Neural progenitor cell (in vitro differentiated cells): ENCODE measurements around the gene SPSB1. TPM values are rescaled to one million over a fixed set of nuclear protein-coding genes. Genes with fewer than 3 reads are reported as not detected.

ENCODE experiments used
- DNase-seq: peaks from one replicate; pipeline ENCODE4 v3.0.0-alpha.2; 2016; ENCODE audit warnings: low spot score
- H2AFZ ChIP-seq: fragments of 200-600 bp; sonication (generic); replicated peaks from 2 replicates; pipeline ENCODE4 v1.6.1; 2016; ENCODE audit warnings: antibody characterized with exemption
- H3F3A ChIP-seq: fragments of 200-600 bp; sonication (generic); 2 replicates; pipeline ENCODE4 v1.6.1; 2016; ENCODE audit warnings: antibody characterized with exemption, low read depth
- H3K27ac ChIP-seq: fragments of 200-600 bp; sonication (generic); 2 replicates; pipeline ENCODE4 v1.5.1; 2016; ENCODE audit warnings: mild to moderate bottlenecking
- H3K27me3 ChIP-seq: fragments of 200-600 bp; sonication (generic); 2 replicates; pipeline ENCODE4 v1.6.1; 2016; ENCODE audit warnings: mild to moderate bottlenecking, moderate library complexity
- H3K36me3 ChIP-seq: fragments of 200-600 bp; sonication (generic); 2 replicates; pipeline ENCODE4 v1.5.1; 2016
- H3K4me1 ChIP-seq: fragments of 200-600 bp; sonication (generic); 2 replicates; pipeline ENCODE4 v1.6.1; 2016; ENCODE audit warnings: mixed run types
- H3K4me2 ChIP-seq: fragments of 200-600 bp; sonication (generic); 2 replicates; pipeline ENCODE4 v1.6.1; 2016
- H3K4me3 ChIP-seq: fragments of 200-600 bp; sonication (generic); 2 replicates; pipeline ENCODE4 v1.5.1; 2016
- H3K79me2 ChIP-seq: fragments of 200-600 bp; sonication (generic); 2 replicates; pipeline ENCODE4 v1.6.1; 2016; ENCODE audit warnings: low read depth
- H3K9ac ChIP-seq: fragments of 200-600 bp; sonication (generic); 2 replicates; pipeline ENCODE4 v1.6.1; 2016
- H3K9me3 ChIP-seq: fragments of 200-600 bp; sonication (generic); 2 replicates; pipeline ENCODE4 v1.5.1; 2016; ENCODE audit warnings: low read depth
- H4K20me1 ChIP-seq: fragments of 200-600 bp; sonication (generic); 2 replicates; pipeline ENCODE4 v1.6.1; 2016; ENCODE audit warnings: low read depth
- H3K27ac Mint-ChIP-seq: 3 replicates; pipeline ENCODE4 v1.8.0; 2021; ENCODE audit warnings: mixed read lengths
- H3K27me3 Mint-ChIP-seq: 2 replicates; pipeline ENCODE4 v1.8.0; 2022; ENCODE audit warnings: low read depth, mild to moderate bottlenecking, inconsistent platforms, moderate library complexity, mixed read lengths; ENCODE audit not compliant: insufficient read depth
- H3K36me3 Mint-ChIP-seq: 3 replicates; pipeline ENCODE4 v1.8.0; 2021; ENCODE audit warnings: mixed read lengths
- H3K4me1 Mint-ChIP-seq: 3 replicates; pipeline ENCODE4 v1.8.0; 2021; ENCODE audit warnings: mixed read lengths
- H3K4me3 Mint-ChIP-seq: 3 replicates; pipeline ENCODE4 v1.8.0; 2021; ENCODE audit warnings: mild to moderate bottlenecking, moderate library complexity, mixed read lengths
- H3K9me3 Mint-ChIP-seq: 3 replicates; pipeline ENCODE4 v1.8.0; 2020; ENCODE audit warnings: mixed read lengths
- EZH2 ChIP-seq: fragments of 200-600 bp; sonication (generic); IDR thresholded peaks from 2 replicates; pipeline ENCODE4 v1.6.1; 2017; ENCODE audit warnings: antibody characterized with exemption, mild to moderate bottlenecking, moderate library complexity
- EZH2phosphoT487 ChIP-seq: fragments of 200-600 bp; sonication (generic); IDR thresholded peaks from 2 replicates; pipeline ENCODE4 v1.6.1; 2017; ENCODE audit warnings: antibody characterized with exemption
- total RNA-seq: library from RNA; depleted of rRNA; stranded (reverse); fragments of >200 nt; gene quantifications from 2 replicates; pipeline ENCODE4 v1.2.3, GENCODE V29; 2015; ENCODE audit warnings: low replicate concordance
- TF ChIP-seq, protein P1 (sequence below): fragments of 200-600 bp; sonication (generic); IDR thresholded peaks from 2 replicates; pipeline ENCODE4 v1.5.1; 2017; ENCODE audit warnings: antibody characterized with exemption, mild to moderate bottlenecking

The SPSB1 gene
- total RNA-seq, 1 donor from 2014 or later = 2.8 TPM

DNA sequence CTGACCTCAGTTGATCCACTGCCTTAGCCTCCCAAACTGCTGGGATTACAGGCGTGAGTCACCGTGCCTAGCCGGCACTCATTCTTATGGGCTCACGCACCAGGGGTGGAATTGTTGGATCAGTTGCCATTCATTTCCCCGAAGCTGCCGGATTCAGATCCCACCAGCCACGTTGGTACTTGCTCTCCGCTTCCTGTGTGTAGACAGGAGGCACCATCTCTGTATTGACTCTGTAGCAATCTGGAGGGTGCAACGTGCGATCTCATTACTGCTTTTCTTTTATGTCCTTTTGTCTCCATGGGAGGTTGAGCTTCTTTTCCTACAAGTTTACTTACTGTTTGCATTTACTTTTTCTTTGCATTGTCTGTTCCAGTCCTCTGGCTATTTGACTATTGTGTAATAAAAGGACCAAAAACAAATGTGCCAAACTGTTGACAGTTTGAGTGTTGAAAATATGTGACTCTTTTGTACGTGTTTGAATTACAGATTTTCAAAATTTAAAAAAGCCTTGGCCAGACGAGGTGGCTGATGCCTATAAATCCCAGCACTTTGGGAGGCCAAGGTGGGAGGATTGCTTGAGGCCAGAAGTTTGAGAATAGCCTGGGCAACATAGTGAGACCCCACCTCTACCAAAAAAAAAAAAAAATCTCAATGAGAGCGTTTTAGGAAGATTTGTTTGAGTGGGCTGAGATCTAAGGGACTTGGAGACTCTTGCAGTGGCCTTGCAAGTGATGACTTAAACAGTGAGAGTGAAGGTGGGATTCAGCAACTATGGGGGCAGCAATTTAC lies 39.1 kb downstream of the SPSB1 start:
- no peaks in the 10 kb centered on the region for H3K4me1 ChIP-seq
- no peaks in the 10 kb centered on the region for H4K20me1 ChIP-seq
- DNase-seq = no peak
- no peak overlapping the region for H3K27ac ChIP-seq
- Mint-ChIP-seq H3K9me3 (no peaks in the 10 kb centered on the region), H3K36me3 (peaks cover 2% of the 10 kb centered on the region), H3K4me3 (no peak overlapping the region), H3K4me1 (peaks cover 8% of the 10 kb centered on the region), H3K27me3 (peaks cover 11% of the 10 kb centered on the region), H3K27ac (no peak overlapping the region)
- no peak overlapping the region for H3K4me3 ChIP-seq
- no peak for TF ChIP-seq EZH2
- TF ChIP-seq, protein P1, sequence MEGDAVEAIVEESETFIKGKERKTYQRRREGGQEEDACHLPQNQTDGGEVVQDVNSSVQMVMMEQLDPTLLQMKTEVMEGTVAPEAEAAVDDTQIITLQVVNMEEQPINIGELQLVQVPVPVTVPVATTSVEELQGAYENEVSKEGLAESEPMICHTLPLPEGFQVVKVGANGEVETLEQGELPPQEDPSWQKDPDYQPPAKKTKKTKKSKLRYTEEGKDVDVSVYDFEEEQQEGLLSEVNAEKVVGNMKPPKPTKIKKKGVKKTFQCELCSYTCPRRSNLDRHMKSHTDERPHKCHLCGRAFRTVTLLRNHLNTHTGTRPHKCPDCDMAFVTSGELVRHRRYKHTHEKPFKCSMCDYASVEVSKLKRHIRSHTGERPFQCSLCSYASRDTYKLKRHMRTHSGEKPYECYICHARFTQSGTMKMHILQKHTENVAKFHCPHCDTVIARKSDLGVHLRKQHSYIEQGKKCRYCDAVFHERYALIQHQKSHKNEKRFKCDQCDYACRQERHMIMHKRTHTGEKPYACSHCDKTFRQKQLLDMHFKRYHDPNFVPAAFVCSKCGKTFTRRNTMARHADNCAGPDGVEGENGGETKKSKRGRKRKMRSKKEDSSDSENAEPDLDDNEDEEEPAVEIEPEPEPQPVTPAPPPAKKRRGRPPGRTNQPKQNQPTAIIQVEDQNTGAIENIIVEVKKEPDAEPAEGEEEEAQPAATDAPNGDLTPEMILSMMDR = no peak
- TF ChIP-seq EZH2phosphoT487 = no peak
- H3K79me2 ChIP-seq = no peaks in the 10 kb centered on the region
- H3K27me3 ChIP-seq = no peaks in the 10 kb centered on the region
- H3K9ac ChIP-seq = no peak overlapping the region
- H2AFZ ChIP-seq = no peak overlapping the region
- no peaks in the 10 kb centered on the region for H3K36me3 ChIP-seq
- no peaks in the 10 kb centered on the region for H3K9me3 ChIP-seq
- no peaks in the 10 kb centered on the region for H3F3A ChIP-seq
- no peak overlapping the region for H3K4me2 ChIP-seq

DNA sequence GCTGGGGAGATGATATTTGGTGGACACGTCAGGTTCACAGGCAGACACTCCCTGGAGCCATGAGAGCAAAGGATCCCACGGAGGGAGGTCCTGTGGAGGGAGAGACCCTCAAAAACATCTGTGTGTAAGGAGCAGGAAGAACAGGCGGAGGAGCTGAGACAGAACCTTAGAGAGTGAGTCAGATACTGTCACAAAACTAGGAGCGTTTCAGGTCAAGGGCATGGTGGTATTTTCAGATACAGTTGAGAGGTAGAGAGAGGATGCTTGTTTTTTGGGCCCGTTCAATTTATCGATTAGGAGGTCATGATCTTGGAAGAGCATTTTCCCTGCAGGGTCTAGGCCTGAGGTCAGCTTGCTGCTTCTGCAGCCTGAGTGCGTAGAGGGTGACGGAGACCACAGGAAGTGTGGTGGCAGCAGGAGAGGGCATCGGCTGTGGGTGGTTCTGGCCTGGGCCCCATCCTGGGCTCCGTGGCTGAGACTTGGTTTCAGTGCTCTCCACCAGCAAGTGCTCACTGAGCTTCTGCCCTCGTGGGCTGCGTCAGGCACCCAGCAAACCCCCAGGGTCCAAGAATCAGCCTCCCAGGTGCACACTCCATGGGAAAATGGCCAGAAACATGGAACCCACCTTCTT lies 39.9 kb downstream of the SPSB1 start:
- Mint-ChIP-seq H3K36me3 (peaks cover 2% of the 10 kb centered on the region), H3K9me3 (no peaks in the 10 kb centered on the region), H3K27me3 (peaks cover 10% of the 10 kb centered on the region), H3K4me1 (peaks cover 7% of the 10 kb centered on the region), H3K27ac (no peak overlapping the region), H3K4me3 (no peak overlapping the region)
- TF ChIP-seq EZH2phosphoT487 = no peak
- TF ChIP-seq EZH2 = no peak
- TF ChIP-seq, protein P1 = no peak
- Histone ChIP-seq H4K20me1 (no peaks in the 10 kb centered on the region), H3K9ac (no peak overlapping the region), H3K4me3 (no peak overlapping the region), H3K9me3 (no peaks in the 10 kb centered on the region), H3K27me3 (no peaks in the 10 kb centered on the region), H3K36me3 (no peaks in the 10 kb centered on the region), H3F3A (no peaks in the 10 kb centered on the region), H3K4me2 (no peak overlapping the region), H3K4me1 (no peaks in the 10 kb centered on the region), H2AFZ (no peak overlapping the region), H3K79me2 (no peaks in the 10 kb centered on the region), H3K27ac (no peak overlapping the region)
- no peak for DNase-seq

DNA sequence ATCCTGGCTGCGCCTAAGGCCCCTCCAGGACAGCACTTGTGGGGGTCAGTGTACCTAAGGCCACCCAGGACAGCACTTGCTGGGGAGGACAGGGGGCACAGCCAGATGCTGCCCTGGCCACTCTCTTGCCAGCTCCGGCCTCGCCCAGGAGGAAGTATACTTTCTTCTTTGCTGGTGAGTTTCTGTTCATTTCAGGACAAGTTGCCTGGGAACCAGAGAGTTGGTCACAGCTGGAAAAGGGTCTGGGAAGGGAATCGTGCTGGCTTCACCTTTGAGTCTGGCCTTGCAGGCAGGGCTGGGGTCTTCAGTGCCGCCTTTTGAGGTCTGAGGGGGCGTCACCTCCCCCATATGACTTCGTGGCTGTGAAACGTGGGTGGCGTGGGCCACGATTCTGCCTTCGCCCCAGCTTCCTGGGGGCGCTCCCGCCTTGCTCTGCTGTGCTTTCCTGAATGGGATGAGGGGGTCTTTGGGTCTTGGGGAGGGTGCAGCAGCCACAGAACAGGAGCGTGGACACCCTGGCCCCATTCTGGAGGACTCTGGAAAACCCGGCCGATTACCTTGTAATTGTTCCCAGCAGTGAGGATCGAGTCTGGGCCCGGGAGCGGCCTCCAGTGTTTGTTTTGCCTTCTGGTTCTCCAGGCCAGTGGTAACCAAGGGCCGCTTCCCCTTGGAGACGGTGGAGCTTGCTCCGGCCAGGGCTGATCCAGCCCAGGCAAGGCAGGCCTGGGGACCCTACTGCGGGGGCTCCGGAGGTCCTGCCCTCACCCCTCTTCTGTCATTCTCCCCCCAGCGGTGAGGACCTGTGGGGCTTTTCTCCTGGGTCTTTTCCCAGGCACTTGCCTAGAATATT lies 45.9 kb downstream of the SPSB1 start:
- Mint-ChIP-seq H3K4me3 (no peak overlapping the region), H3K27ac (peak overlapping the region; percentile 90), H3K27me3 (peaks cover 10% of the 10 kb centered on the region), H3K9me3 (peaks cover 5% of the 10 kb centered on the region), H3K4me1 (peaks cover 25% of the 10 kb centered on the region), H3K36me3 (no peaks in the 10 kb centered on the region)
- Histone ChIP-seq H3K79me2 (no peaks in the 10 kb centered on the region), H3K27ac (no peak overlapping the region), H3K27me3 (no peaks in the 10 kb centered on the region), H3K4me2 (no peak overlapping the region), H4K20me1 (no peaks in the 10 kb centered on the region), H3K4me3 (no peak overlapping the region), H3K4me1 (no peaks in the 10 kb centered on the region), H3F3A (no peaks in the 10 kb centered on the region), H3K36me3 (no peaks in the 10 kb centered on the region), H3K9ac (no peak overlapping the region), H2AFZ (no peak overlapping the region), H3K9me3 (no peaks in the 10 kb centered on the region)
- TF ChIP-seq, protein P1 = no peak
- no peak for TF ChIP-seq EZH2
- DNase-seq = no peak
